Measurements from ENCODE around the gene TMEM183A.

The TMEM183A gene

DNA sequence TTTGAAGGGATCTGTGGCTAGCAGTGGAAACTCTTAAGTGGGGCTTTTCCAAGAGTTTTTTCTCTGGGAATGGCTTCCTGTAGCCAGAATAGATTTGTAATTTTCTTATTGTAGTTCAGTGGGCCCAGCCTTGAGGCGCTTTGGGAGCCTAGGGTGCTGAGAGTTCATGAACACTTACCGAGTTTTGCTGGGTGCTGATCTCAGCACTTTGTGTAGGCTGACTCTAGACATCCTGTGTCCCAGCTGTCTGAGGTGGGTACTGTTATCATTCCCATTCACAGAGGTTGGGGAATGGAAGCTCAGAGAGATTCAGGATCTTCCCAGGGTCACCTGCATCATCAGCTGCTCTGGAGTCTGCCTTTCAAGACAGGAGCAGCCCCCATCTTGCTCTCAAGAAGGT lies 26.1 kb downstream of the TMEM183A start:
- FAIRE-seq, result no peak

DNA sequence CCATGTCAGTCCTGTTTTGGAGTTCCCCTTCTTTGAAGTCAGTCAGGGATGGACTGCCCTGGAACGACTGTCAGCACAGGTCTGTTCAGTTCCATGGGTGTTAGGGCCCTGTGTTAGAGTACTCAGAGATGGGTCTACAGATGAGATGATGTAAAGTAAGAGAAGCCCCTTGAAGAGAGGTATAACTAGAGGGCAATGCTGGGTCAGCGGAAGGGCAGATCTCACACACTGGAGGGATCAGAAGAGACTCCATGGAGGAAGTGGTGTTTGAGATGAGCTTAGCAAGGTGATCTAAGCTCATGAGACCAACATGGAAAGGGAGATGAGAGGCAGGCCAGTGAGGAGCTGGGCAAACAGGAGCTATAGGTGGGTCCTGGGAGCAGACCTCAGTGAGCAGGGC lies 26.7 kb downstream of the TMEM183A start:
- FAIRE-seq, result no peak

DNA sequence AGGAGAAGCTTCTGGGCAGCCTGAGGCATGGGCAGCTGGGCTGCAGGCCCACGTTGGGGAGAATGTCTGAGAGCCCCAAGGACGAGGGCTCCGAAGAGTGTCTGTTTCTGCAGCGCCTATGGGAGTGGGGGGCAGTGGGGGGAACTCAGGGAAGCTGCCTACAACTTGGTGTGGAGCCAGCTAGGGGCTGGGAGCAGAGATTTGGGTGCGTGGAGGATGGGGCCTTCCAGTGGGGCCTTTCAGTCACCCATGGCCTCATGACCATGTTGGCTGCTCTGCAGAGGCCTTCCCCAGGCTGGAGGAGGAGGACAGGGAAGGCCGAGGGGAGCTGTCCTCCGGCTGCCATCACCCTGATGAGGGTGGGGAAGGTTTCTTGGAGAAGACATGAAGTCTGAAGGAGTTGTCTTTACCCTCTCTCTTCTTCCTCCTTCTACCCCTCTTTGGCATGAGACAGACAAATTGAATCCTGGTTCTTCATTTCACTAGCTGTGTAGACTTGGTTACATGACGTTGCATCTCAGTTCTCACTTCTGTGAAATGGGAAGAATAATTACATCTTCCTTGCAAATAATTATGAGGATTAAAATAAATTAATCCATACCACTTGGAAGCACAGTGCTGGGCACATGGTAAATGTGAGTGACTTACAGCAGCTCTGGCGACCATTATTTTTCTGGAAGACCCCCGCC lies 27.4 kb downstream of the TMEM183A start:
- FAIRE-seq, result no peak

DNA sequence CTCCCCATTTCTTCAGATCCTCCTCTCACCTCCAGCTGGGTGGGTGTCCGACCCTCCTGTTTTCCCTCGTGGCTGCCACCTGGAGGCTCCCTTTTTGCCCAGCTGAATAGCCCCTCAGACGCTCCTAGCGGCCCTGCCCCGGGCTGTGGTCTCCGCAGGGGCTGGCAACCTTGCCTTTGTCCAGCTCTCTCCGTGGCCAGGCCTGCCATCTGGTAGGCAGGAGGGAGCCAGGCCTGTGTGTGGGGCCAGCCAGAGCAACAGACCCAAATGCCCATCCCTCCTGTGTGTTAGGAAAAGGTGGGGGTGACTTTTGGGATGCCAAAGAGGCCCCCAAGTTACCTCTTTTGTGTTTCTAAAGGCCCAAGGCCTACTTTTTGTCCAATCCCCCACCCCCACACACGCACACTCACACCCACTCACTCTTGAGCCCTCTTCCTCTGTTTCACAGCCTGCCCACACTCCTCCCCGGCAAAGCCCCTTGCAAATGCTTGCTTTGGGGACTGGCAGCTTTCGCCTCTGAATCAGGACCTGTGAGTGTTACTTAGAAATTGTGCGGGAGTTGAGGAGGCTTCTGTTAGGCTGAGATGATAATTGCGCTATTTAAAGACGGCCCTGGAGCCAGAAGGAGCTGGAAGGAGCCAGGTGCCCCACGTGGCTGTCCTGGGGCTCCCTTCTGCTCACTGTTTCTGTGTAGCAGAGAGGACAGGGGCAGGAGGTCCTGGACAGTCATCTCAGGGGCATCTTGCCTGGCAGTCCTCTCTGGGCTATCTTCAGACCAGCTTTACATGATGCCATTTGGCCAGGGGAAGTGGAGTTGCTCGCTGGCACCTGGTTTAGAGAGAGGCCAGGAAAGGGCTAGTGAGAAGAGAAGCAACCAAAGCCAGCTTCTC lies 28.2 kb downstream of the TMEM183A start:
- no peak for FAIRE-seq

DNA sequence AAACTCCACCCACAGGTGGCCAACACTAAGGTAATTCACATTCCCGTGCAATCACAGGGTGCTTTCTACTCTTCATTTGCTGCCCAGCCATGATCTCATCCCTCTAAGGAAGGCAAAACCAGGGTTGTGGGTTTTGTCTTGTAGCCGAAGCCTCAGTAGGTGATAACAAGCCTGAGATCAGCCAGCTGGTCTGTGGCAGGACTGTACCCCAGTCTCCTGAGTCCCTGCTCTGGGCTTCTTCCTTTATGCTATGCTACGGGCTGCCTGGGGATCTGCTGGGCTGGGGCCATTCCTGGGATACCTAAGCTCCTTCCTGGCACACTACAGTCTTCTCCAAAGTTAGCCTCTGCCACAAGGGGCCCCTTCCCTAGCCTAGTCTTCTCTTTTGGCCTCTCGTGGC lies 29.0 kb downstream of the TMEM183A start:
- no peak for FAIRE-seq

DNA sequence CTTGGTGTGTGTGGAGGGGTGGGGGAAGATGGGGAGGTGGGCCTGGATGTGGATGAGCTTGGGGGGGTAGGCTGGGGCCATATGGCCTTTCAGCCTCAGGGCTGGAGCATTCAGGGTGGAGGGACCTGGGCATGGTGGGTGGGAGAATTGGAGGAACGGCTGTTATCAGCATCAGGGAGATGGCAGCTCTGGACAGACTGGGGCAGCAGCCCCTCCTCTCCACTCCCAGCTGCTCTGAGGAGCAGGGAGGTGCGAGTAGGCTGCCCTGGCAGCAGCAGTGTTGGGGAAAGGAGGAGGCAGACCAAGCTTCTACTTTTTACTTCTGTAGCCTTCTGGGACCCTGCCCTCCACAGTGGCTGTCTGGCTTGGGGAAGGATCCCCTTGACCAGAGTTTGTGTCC lies 29.4 kb downstream of the TMEM183A start:
- no peak for FAIRE-seq

DNA sequence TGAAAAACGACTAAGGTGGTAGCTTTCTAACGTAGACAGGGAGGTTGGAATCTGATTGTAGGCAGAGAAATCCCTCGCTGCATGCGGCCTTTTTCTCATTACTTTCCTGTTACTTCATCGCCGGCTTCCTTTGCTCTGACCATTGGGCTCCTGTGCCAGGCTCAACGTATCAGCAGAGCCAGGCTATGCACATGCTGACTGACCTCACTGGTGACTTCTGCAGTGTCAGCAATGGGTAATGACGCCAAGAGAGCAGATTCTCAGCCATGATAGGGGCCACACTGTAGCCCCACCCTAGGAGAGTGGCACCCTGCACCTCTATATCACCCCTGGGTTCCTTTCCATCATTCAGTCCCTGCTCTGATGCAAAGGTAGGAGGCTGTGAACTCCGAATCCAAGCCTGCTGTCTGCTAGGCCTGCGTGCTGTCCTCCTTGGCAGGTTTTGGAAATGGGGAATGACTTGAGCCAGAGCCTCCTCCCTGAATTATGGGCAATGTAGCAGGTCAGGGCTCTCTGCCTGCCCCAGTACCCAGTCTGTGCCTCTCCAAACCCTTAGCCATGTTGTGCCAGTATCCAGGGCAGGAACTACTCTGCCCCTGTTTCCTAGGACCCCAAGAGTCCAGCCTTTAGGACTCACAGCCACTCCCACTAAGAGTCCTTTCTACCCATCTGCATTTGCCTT lies 30.5 kb downstream of the TMEM183A start:
- FAIRE-seq, result no peak

DNA sequence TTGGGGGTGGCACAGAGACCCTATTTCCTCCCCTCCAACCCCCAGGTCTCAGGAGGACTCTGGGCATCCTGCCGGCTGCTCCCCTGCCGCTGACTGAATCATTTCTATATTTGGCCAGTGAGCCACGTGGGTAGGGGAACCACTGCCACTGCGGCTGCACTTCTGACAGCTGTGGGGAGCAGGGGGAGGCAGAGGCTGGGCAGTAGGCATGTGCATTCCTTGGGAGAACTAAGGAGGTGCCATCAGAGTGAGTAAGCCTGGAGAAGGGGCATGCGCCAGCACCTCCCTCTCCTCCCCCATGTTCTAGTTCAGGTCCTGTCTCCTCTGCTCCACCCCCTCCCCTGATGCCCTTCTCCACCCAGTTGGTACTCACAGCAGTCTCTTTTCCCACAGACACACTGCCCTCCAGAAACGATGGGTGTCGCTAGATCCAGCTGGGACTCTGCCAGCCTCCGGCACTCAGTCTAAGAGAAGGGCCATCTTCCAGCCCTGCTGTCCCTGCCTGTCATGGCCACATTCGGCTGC lies 31.1 kb downstream of the TMEM183A start:
- FAIRE-seq, result no peak

DNA sequence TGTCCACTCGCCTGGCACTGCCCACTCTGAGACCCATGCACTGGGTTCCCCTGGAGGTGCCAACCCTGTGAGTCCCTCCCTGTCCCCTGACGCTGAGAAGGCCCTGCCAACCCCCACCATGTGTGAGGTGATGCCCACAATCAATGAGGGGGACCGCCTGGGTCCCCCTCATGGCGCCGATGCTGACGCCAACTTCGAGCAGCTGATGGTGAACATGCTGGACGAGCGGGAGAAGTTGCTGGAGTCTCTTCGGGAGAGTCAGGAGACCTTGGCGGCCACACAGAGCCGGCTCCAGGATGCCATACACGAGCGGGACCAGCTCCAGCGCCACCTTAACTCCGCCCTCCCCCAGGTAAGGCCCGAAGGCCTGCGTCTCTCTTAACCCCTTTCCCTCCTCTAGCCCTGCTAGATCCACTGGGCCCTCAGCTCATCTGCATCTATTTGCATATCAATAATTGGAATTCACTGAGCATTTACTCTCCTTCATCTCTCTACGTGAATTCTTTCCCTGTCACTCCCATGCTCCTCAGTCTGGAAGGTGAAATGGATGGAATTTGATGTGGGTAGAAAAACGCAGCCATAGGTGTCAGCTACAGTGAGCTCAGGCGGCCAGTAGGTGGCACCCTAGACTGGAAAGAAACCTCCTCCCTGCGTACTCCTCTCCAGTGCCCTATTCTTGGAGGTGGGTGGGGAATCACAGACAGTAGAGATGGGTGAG lies 31.9 kb downstream of the TMEM183A start:
- no peak for FAIRE-seq

DNA sequence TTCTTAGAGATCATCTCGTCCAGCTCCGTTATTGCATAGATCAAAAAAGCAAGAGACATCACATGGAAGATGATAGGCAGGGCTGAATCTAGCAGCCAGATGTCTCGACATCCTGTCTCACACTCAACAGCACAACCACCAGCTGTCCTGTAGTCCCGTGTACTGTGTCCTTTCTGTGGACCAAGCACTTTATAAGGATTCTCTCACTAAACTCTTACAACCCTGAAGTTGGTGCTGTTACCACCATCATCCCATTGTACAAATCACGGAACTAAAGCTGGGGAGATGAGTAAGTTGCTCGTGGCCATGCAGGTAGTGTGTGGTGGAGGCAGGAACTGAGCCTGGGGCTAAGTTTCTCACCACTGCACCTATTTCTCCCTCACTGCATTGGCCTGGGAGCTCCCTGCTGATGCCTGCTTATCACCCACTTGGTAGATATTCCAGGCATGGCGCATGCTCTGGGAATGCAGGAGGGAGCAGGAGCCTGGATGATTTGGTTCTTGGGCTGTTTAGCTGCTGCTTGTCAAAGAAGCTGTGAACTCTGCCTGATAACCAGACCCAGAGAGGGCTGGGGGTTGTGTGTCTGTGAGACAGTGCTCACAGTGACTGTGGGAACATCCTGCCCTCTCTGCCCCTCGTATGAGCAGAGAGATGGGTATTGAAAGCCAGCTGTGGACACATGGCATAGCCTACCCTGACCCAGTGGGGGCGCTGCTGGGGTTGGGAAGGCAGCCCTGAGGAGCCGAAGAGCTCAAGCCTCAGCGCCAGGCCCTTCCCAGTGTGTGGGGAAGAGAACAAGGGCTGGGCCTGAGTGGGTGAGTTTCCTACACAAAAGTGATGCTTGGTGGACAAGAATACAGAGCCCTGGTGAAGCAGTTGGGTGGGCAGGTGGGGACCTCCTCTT lies 32.7 kb downstream of the TMEM183A start:
- FAIRE-seq, result no peak

DNA sequence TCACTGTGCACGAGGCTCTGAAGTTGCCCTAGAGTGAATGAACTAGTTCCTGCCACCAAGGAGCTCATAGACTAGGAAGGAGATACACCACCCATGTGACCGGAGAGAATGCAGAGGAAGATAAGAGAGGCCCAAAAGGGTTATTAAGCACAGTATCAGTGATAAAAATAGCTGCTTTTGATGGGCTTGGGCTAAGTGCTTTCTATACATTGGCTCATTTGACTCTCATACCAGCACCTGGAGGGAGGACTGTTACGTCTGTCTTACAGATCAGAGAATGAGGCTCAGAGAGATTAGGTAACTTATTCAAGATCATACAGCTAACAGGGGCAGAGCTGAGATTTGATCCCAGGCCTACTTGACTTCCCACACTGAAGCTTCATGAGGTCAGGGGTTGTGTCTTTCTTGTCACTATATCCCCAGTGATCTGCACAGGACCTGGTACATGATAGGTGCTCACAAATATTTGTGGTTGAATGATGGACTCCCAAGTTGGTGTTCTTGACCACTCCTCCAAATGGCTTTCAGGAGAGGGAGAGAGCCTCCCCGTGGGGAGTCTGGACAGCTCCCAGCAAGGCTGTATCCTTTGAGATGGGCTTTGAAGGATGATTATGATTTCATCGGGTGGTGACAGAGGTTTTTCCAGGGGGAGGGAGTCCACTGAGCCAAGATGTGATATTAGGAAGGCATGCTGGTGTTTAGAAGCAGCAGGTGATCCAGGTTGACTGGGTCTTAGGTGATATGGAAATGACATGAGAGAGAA lies 33.5 kb downstream of the TMEM183A start:
- no peak for FAIRE-seq

DNA sequence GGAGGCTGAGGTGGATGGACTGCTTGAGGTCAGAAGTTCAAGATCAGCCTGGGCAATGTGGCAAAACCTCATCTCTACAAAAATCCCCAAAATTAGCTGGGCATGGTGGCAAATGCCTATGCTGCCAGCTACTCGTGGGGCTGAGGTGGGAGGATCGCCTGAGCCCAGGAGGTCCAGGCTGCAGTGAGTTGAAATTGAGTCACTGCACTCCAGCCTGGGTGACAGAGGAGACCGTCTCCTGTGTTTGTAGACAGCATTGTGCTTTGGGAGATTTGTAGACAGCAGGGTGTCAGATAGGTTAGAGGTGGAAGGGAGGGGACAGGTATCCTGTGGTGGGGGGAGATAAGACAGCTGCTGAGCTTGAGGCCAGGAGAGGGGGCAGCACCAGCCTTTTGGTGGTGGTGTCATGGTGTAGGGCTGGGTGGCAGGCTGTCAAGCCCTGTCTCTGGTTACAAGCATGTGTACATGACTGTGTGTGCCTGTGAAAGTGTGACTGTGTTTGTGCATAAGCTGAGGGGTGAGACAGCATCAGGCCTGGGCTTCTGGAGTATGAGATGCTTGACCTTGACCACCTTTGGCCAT lies 34.3 kb downstream of the TMEM183A start:
- no peak for FAIRE-seq

DNA sequence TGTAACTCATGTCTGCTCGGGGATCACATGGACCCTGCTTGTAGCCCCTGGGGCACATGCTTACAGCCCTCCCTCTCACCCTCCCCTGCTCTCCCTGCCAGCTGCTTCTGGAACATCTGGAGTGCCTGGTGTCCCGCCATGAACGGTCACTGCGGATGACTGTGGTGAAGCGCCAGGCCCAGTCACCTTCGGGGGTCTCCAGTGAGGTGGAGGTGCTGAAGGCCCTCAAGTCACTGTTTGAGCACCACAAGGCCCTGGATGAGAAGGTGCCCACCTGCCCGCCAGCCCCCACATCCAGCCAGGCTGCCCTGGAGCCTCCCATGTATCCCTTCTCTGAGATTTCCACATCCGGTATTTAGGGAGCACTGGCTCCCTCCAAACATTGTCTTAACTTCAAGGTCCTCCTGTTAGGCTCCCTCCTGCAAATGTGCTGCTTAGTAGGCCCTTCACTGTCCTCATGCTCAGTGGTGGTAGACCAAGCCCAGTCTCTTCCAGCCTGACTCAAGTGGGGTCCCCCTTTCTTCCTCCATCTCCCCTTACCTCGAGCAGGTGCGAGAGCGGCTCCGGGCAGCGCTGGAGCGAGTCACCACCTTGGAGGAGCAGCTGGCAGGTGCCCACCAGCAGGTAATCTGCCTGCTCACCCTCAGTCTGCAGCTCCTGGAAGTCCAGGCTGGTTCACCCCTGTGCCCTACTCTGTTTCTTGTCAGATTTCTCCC lies 36.8 kb downstream of the TMEM183A start:
- no peak for FAIRE-seq

DNA sequence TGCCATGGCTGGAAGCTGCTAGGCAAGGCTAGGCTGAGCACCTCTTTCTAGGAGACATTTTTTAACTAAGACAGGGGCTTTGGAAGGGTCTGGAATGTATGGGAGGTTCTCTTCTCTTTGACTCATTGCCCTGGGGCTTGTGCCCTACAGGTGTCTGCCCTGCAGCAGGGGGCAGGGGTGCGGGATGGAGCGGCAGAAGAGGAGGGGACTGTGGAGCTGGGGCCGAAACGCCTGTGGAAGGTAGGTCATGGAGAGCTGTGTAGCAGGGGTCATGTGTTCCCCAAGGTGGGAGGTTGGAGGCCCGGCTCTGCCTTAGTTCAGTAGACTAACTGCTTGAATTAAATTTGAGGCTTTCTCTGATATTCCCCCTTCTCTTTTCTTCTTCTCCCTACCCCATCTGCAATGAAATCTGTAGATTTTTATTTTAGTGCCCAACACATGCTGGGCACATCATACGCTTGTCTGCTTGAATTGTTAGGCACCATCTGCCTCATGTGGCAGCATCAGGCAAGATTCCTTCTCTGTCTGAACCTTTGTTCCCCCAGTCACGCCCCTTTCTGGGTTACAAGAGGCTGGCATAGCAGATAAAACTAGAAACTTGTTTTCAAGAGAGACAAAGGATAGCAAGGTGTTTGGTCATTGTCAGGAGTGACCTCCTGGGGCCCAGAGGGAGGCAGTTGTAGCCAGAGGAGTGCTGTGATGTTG lies 37.5 kb downstream of the TMEM183A start:
- no peak for FAIRE-seq

DNA sequence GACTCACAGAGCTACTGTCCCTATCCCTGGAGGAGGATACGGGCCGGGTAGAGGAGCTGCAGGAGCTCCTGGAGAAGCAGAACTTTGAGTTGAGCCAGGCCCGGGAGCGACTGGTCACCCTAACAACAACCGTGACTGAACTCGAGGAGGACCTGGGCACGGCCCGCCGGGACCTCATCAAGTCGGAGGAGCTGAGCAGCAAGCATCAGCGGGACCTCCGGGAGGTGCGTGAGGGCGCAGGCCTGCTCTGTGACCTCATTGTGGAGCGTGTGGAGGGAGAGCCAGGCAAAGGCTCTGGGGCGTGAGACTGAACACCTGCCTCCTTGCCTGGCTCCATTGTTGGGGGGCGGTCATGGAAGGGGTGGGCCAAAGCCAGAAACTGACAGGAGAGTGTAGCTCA lies 38.2 kb downstream of the TMEM183A start:
- FAIRE-seq, result no peak

DNA sequence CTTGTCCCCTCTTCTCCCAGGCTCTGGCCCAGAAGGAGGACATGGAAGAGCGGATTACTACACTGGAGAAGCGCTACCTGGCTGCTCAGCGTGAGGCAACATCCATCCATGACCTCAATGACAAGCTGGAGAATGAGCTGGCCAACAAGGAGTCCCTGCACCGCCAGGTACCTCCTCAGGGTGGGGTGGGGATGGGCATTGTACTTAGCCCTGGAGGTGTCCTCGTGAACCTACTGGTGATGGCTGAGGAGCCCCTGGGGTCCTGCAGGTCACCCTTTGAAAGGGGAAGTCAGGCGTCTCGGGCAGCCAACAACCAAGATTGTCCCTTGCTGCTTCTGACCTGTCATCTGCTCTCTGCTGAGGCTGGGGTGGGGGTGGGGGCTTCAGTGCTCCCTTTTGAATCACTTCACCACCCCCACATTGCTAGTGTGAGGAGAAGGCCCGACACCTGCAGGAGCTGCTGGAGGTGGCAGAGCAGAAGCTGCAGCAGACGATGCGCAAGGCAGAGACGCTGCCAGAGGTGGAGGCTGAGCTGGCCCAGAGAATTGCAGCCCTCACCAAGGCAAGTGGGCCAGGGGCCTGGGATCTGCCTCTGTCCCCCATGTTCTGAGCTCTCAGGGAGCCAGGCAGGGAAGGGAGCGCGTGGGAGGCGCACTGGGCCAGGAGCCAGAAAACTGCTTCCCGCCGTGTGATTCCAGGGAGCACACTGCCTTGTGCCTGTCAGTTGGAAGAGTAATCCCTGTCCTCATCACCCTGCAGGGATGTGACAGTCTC lies 38.8 kb downstream of the TMEM183A start:
- FAIRE-seq, result no peak

DNA sequence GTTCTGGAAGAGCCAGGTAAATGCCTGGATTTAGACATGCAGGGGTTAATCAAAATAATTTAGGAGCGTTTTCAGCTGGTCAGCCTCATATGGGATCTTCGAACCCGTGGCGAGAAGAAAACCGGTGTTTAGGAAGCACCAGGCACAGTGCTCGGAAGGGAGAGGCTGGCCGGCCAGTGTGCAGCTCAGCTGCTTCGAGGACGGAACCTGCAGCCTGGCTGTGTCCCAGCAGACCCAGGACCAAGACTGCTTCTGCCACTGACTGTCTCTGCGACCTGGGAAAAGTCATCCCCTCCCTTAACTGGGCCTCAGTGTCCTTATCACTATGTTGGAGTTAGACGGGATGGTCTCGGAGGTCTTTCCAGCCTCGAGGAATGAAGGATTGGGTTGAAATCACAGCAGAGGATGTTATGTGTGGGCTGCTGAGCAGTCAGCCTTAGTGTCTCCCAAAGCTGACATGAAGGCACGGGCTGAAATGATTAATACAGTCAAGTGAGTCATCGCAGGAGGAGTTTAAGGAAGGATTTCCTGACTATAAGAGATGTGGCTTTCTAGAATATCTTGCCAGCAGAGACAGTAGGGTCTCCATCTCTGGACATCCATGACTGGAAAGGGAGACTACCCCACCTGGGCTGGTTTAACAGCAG lies 39.9 kb downstream of the TMEM183A start:
- no peak for FAIRE-seq

DNA sequence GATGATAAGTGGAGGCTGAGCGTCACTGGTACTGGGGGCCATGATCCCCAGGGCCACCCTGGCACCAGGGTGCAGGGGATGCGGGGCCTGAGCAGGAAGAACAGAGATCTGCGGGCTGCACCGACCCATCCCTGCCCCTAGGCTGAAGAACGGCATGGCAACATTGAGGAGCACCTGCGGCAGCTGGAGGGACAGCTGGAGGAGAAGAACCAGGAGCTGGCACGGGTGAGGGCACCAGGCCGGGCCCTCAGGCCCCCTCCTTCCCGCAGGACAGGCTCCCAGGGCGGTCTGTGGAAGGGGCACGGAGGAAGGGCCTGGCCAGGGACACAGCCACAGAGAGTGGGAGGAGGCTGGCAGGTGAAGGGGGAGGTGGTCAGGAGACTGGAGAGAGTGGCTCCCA lies 40.9 kb downstream of the TMEM183A start:
- FAIRE-seq, result no peak
